ENCODE results near the gene VEGFC.

VEGFC gene

GRCh38 chr4:176760471-176760870, 32.3 kb downstream of the VEGFC start:
- no peak for DNase-seq

- no peak for DNase-seq
Measured at GRCh38 chr4:176758731-176759130, 34.0 kb downstream of the VEGFC start.

GRCh38 chr4:176758323-176758722, 34.4 kb downstream of the VEGFC start:
- DNase-seq, result no peak

- no peak for DNase-seq
Measured at GRCh38 chr4:176755613-176756012, 37.1 kb downstream of the VEGFC start.

- no peak for DNase-seq
Measured at GRCh38 chr4:176755001-176755400, 37.7 kb downstream of the VEGFC start.

- DNase-seq, result no peak
Measured at GRCh38 chr4:176753049-176753448, 39.7 kb downstream of the VEGFC start.

GRCh38 chr4:176752191-176752749, 40.5 kb downstream of the VEGFC start:
- DNase-seq, result no peak

- DNase-seq, result no peak
Measured at GRCh38 chr4:176751061-176751460, 41.7 kb downstream of the VEGFC start.

- no peak for DNase-seq
Measured at GRCh38 chr4:176746846-176747245, 45.9 kb downstream of the VEGFC start.

GRCh38 chr4:176745902-176746301, 46.8 kb downstream of the VEGFC start:
- DNase-seq, result no peak

- no peak for DNase-seq
Measured at GRCh38 chr4:176744091-176744490, 48.6 kb downstream of the VEGFC start.

- DNase-seq, result no peak
Measured at GRCh38 chr4:176742211-176742610, 50.5 kb downstream of the VEGFC start.

GRCh38 chr4:176741253-176741652, 51.5 kb downstream of the VEGFC start:
- no peak for DNase-seq

GRCh38 chr4:176735300-176735699, 57.4 kb downstream of the VEGFC start:
- no peak for DNase-seq

- DNase-seq, result no peak
Measured at GRCh38 chr4:176734461-176734860, 58.3 kb downstream of the VEGFC start.

GRCh38 chr4:176729489-176729888, 63.2 kb downstream of the VEGFC start:
- no peak for DNase-seq

- no peak for DNase-seq
Measured at GRCh38 chr4:176726803-176727202, 65.9 kb downstream of the VEGFC start.

GRCh38 chr4:176721459-176721858, 71.3 kb downstream of the VEGFC start:
- DNase-seq, result no peak

GRCh38 chr4:176718881-176719280, 73.8 kb downstream of the VEGFC start:
- no peak for DNase-seq

GRCh38 chr4:176717237-176717636, 75.5 kb downstream of the VEGFC start:
- no peak for DNase-seq

GRCh38 chr4:176709417-176709816, 83.3 kb downstream of the VEGFC start:
- no peak for DNase-seq

GRCh38 chr4:176708771-176709311, 83.9 kb downstream of the VEGFC start:
- no peak for DNase-seq

- DNase-seq, result no peak
Measured at GRCh38 chr4:176690716-176691115, 102.0 kb downstream of the VEGFC start.

GRCh38 chr4:176680668-176681180, 112.0 kb downstream of the VEGFC start:
- DNase-seq, result no peak

GRCh38 chr4:176676901-176677300, 115.8 kb downstream of the VEGFC start:
- DNase-seq, result no peak
